HK-2 (cell line): Measurements from ENCODE around the gene CLIP1.
A peak's percentile ranks its signal among the peaks of the same experiment; 100 is the strongest.
"Not testable (repeated sequence)": the region's sequence is repeated elsewhere in the genome, so short reads cannot be mapped to it uniquely, and the experiment has no call there.

Experiments
- DNase-seq: peaks from one replicate; pipeline ENCODE4 v3.0.0-alpha.2; 2018; ENCODE audit not compliant: unreplicated experiment

The CLIP1 gene

DNA sequence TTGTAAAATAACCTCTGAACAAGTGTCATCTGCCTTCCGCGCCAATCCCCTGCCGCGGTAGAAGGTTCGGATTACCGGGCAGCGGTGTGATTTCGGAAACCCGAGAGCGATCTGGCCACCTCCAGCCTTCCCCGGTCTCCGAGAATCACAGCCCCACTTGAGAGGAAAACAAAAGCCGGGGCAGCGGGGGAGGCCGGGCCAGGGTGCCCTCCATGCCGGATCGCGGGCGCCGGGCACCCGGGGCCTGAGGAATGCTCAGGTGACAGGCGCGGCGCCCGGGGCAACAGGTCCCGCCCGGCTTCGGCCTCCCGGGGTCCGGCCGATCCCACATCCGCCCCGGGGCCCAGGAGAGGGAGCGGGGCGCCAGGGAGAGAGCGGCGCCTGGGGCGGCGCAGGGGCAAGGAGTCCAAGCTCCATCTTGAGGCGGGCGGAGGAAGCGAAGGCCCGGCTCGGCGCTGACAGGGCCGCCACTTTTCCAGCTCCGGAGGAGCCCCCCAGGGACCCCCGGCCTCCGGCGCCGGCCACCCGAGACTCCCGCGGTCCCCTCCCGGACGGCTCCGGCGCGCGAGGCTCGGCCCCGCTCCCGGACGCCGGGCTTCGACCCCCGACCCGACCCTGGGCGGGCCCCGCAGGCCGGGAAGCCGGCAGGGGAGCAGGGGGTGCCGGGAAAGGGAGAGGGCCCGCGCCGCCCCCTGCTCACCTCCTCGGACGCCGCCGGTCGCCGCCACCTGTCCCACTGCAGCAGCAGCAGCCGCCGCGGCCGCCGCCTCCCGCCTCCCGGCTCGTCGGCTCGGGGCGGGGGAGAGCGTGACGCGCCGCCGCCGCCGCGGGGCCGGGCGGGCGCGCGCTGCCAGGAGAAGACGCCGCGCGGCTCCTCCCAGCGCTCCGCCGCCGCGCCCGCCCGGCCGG, at the start of gene CLIP1:
TSS of gene CLIP1 (minus strand) at position 849 of the 909 bp plus-strand sequence. CDS start 42,217 bp downstream, outside the sequence.
- peak; percentile 82 for DNase-seq

DNA sequence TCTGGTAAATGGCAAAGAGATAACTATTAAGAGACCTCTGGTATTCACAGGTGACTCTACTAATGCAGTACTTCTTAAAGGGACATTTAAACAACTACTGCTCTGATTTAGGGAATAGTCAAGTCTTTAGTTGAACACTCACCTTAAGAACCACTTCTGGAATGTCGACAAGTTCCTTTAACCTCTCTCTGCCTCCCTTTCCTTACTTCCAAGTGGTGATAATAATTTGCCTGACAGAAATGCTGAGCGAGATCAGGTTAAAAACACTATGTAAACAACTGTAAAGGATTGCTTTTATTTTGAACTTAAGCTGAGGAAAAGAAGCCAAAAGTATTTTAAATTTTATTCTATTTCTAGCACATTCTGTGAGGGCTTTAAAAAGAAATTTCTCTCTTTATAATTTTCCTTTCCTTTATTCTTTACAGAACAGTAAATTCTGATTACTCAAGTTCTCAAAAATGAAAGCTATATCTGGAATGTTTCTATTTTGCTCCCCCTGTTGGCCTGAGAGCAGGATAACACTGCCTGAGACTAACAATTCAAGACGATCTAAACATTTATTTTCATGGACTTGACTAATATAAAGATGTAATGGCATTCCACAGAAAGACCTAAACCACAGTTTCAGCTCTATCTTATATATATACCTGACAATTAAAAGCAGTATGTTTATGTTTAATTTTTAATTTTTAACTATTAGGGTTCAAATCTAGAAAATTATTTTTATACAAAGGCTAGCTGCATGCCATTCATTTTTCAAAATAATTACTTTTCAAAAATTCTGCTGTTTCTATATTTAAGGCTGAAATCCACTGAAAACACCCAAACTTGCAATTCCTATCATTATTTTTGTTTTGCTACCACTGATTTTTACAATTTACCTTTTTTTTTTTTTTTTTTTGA, 49.1 kb upstream of the CLIP1 start:
- no peak for DNase-seq

- DNase-seq: not testable (repeated sequence)
These were observed 48.1 kb upstream of the CLIP1 start for GRCh38 chr12:122470576-122470975.

DNA sequence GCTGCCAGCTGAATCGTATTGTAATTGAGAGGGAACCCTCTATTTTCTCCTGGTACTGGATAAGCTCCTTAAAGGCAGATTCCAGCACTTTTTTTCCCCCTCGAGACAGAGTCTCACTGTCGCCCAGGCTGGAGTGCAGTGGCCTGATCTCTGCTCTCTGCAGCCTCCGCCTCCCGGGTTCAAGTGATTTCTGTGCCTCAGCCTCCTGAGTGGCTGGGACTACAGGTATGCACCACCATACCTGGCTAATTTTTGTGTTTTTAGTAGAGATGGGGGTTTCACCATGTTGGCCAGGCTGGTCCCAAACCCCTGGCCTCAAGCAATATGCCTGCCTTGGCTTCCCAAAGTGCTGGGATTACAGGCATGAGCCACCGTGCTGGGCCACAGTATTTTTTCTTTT, 47.4 kb upstream of the CLIP1 start:
- not testable (repeated sequence) for DNase-seq

- no peak for DNase-seq
These were observed 45.5 kb upstream of the CLIP1 start for GRCh38 chr12:122467983-122468382.

DNA sequence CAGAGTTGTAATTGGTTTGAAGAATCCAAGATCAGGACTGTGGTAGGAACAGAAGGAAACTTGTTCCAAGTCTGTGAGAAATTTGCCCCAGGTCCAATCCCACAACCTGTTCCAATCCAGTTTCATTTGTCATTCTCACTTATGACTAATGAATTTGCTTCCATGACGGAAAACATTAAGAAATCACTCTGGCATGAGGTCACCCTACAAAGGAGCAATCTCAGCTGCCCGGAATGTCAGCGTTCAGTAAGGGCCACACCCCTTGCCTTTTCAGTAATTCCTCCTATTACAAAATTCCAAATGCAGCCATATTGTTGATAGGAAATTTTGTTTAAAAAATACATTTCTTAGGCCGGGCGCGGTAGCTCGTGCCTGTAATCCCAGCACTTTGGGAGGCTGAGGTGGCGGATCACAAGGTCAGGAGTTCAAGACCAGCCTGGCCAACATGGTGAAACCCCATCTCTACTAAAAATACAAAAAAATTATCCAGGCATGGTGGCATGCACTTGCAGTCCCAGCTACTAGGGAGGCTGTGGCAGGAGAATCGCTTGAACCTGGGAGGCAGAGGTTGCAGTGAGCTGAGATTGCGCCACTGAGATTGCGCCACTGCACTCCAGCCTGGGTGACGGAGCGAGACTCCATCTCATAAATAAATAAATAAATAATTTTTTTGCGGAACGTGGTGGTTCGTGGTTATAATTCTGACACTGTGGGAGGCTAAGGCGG, 42.0 kb upstream of the CLIP1 start:
- DNase-seq: peak; percentile 52

DNA sequence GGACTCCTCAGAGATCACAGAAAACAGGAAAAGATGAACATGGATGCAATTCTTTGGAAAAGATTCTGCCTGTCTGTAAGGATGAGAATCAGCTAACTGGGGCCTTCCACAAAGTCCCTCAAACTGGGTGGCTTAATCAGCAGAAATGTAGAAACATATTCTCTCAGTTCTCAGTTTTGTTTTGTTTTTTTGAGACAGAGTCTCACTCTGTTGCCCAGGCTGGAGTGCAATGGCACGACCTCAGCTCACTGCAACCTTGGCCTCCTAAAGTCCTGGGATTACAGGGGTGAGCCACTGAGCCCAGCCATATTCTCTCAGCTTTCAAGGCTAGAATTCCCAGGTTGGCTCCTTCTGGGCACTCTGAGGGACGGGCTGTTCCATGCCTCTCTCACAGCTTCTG, 38.2 kb upstream of the CLIP1 start:
- DNase-seq: no peak

DNA sequence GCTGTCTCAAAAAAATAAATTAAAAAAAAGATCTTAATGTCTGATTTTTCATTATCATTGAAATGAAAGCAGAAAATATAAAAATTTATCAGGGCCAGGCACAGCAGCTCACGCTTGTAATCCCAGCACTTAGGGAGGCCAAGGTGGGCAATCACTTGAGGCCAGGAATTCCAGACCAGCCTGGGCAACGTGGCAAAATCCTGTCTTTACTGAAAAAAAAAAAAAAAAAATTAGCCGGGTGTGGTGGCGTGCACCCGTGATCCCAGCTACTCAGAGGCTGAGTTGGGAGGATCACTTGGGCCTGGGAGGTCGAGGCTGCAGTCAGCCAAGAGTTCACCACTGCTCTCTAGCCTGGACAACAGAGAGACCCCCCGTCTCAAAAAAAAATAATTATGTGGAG, 37.6 kb upstream of the CLIP1 start:
- no peak for DNase-seq

DNA sequence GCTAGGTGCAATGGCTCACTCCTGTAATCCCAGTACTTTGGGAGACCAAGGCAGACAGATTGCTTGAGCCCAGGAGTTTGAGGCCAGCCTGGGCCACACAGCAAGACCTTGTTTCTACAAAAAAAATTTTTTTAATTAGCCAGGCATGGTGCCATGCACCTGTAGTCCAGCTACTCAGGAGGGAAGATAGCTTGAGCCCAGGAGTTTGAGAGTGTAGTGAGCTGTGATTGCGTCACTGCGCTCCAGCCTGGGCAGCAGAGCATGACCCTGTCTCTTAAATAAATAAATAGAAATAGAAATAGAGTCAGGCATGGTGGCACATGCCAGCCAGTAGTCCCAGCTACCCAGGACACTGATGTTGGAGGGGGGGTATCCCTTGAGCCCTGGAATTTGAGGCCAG, 36.7 kb upstream of the CLIP1 start:
- peak; percentile 32 for DNase-seq

GRCh38 chr12:122458105-122459035, 35.9 kb upstream of the CLIP1 start:
- DNase-seq: no peak

DNA sequence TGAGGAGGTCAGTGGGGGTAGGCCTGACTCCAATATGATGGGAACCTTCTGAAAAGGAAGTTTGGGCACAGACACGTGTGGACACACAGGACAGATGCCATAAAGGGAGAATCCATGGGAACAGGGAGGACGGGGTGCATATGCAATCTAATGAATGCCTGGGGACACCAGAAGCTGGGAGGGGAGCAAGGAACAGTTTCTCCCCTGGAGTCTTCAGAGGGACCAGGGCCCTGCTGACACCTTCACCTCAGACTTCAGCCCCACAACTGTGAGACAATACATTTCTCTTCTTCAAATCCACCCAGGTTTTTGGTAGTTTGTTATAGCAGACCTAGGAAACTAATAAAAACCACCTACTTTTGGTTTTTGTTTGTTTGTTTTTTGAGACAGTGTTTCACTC, 35.2 kb upstream of the CLIP1 start:
- no peak for DNase-seq

DNA sequence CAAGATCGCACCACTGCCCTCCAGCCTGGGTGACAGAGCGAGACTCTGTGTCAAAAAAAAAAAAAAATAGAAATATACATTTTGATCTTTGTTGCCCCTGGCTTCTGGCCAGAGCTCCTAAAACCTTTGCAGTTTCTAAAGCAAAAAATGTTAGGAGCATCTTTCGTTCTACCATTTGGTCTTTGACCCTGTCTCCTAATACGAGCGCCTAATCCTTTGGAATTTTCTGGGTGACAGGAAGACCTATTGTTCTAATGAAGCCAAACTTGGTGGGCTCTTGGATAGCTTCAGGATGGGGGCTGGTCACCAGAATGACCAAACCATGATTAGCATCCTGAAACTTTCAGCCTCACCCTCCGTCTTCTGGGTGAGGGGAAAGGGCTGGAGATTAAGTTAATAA, 32.3 kb upstream of the CLIP1 start:
- DNase-seq: no peak

DNA sequence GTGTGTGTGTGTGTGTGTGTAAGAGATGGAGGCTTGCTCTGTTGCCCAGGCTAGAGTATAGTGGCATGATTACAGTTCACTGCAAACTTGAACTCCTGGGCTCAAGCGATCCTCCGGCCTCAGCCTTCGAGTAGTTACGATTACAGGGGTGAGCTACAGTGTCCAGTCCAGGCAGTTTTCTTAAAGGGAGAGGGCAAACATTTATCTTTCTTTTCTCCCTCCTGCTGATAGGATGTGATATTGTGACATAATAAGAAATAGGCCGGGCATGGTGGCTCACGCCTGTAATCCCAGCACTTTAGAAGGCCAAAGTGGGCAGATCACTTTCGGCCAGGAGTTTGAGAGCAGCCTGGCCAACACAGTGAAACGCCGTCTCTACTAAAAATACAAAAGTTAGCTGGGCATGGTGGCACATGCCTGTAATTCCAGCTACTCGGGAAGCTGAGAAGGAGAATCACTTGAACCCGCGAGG, 31.8 kb upstream of the CLIP1 start:
- no peak for DNase-seq

DNA sequence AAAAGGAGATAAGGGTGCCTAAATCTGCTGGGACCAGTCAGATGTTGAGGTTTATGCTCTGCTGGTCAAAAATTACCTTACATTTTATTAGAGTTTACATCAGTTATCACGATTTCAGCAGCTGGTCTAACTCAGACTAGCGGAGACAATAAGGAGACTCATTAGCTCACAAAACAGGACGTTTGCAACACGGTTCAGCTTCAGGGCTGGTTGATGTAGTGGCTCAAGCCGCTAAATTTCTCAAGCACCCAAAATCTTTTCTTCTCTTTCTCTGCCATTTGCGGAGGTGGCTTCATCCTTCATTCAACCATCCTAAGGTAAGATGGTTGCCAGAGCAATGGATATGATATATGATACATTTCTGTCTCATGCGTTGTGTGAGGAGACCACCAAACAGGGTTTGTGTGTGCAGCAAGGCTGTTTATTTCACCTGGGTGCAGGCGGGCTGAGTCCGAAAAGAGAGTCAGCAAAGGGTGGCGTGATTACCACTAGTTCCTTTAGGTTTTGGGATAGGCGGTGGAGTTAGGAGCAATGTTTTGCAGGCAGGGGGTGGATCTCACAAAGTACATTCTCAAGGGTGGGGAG, 30.3 kb upstream of the CLIP1 start:
- no peak for DNase-seq

DNA sequence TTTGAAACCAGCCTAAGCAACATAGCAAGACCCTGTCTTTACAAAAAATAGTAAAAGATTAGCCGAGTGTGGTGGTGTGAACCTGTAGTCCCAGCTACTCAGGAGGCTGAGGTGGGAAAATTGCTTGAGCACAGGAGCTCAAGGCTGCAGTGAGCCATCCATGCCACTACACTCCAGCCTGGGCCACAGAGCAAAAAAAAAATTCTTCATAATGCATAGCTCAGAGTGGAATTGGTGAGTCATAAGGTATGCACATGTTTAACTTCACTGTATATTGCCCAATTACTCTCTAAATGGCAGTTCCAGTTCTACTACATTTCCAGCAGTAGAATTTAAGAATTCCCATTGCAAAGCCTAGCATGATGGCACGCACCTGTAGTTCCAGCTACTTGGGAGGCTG, 26.8 kb upstream of the CLIP1 start:
- DNase-seq: no peak

- not testable (repeated sequence) for DNase-seq
These were observed 25.4 kb upstream of the CLIP1 start for GRCh38 chr12:122447825-122448224.

- not testable (repeated sequence) for DNase-seq
These were observed 23.9 kb upstream of the CLIP1 start for GRCh38 chr12:122446390-122446789.

- not testable (repeated sequence) for DNase-seq
These were observed 21.6 kb upstream of the CLIP1 start for GRCh38 chr12:122444071-122444470.

- DNase-seq: not testable (repeated sequence)
These were observed 16.4 kb upstream of the CLIP1 start for GRCh38 chr12:122438822-122439221.

DNA sequence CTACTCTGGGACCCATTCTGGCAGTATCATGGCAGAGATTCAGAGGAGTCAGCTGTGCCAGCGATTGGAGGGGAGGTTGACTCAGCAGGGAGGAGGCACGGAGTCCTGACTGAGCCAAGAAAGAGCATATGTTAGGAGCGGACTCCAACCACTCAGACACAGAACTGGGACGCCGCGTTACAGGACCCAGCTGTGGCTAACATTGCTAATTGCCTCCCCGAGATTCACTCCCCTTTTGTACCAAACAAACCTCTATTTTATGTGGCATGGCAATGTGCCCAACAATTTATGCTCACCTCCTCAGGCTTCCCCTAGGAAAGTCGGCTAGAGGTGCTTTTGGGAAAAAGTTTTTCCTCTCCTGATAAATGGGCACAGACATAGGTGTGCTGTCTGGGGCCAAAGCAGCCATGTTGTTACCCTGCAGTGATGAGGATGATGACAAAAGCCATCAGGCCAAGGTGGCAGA, 15.2 kb upstream of the CLIP1 start:
- DNase-seq: no peak
